ENCODE data around the gene CRX. TPM values are rescaled to one million over a fixed set of nuclear protein-coding genes. Genes with fewer than 3 reads are reported as not detected.

The CRX gene
- total RNA-seq, 1 experiment from 2014 or later: not detected

DNA sequence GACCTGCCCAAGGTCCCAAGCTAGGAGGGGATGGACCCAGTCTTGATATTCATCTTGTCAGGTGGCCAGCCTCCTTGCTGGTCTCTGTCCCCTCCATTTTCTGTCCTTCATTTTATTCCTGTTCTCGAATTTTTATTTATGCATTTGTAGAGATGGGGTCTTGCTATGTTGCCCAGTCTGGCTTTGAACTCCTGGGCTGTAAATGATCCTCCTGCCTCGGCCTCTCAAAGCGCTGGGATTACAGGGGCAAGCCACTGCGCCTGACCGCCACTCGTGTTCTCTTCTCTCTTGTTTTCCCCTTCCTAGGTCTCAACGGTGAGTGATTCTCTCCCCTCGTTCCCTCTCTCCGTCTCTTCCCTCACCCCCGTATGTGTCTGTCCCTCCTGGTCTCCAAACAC lies 26.7 kb downstream of the CRX start:
- in situ Hi-C loops (cut with HindIII; ENCODE audit: low pct_unique_long_range_greater_than_20kb, low sequenced_read_pairs) (no loop called here), intact Hi-C loops (cut with micrococcal nuclease; ENCODE audit: unreplicated experiment) (no loop called here)

DNA sequence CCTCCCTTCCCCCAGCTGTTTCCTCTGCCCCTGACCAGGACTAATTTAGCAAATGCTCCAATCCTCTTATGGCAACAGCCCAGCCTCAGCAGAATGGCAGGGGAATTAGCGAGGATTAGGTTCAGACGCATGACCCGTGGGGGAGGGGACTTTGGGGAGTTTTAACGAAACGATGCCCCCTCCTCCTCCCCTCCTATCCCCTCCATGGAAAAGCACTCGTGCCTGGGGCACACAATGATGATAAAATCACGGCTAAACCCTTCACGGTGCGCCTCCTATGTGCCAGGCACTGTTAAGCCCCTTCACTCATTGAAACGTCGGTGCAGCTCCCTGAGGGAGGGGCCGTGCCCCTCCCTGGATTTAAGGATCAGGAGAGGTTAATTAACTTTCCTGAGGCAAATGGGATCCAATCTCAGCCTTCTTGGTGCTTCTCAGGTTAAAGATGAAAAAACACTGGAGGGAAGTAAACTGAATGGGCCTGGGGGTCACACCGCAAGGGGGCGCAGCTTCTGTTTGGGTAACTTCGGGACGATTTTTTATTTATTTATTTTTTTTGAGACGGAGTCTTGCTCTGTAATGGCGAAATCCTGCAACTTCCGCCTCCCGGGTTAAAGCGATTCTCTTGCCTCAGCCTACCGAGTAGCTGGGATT lies 27.2 kb downstream of the CRX start:
- TF ChIP-seq, protein P1, sequence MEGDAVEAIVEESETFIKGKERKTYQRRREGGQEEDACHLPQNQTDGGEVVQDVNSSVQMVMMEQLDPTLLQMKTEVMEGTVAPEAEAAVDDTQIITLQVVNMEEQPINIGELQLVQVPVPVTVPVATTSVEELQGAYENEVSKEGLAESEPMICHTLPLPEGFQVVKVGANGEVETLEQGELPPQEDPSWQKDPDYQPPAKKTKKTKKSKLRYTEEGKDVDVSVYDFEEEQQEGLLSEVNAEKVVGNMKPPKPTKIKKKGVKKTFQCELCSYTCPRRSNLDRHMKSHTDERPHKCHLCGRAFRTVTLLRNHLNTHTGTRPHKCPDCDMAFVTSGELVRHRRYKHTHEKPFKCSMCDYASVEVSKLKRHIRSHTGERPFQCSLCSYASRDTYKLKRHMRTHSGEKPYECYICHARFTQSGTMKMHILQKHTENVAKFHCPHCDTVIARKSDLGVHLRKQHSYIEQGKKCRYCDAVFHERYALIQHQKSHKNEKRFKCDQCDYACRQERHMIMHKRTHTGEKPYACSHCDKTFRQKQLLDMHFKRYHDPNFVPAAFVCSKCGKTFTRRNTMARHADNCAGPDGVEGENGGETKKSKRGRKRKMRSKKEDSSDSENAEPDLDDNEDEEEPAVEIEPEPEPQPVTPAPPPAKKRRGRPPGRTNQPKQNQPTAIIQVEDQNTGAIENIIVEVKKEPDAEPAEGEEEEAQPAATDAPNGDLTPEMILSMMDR (IDR thresholded peaks at IDR 0.05): peak; percentile 84
- no peak for TF ChIP-seq SIN3A (IDR thresholded peaks at IDR 0.05; ENCODE audit: borderline replicate concordance, insufficient read depth, low read depth, low read length)
- in situ Hi-C loops (cut with HindIII; ENCODE audit: low pct_unique_long_range_greater_than_20kb, low sequenced_read_pairs) (no loop called here), intact Hi-C loops (cut with micrococcal nuclease; ENCODE audit: unreplicated experiment) (no loop called here)
- ATAC-seq (no peak), DNase-seq (ENCODE audit: low read depth, low spot score) (no peak)
- no peaks in the 10 kb centered on the region for H3K36me3 ChIP-seq (ENCODE audit: control insufficient read depth, insufficient read depth, low read length)
- no peak overlapping the region for H3K27ac ChIP-seq (ENCODE audit: low read length)
- peaks cover 7% of the 10 kb centered on the region; the same call in 1 of the 2 replicates for H3K4me1 ChIP-seq (ENCODE audit: control insufficient read depth, insufficient read depth, low read length)
- ChIA-PET POLR2A (no interaction called here), CTCF (interaction anchor here (0.6 kb wide), 1 partner anchor 32 kb away, joined by 3 read pairs; no protein-coding TSS in a partner anchor)
- no peaks in the 10 kb centered on the region for H3K9me3 ChIP-seq (ENCODE audit: control insufficient read depth, insufficient read depth, low read depth, low read length)
- H3K27me3 ChIP-seq (ENCODE audit: control insufficient read depth, insufficient read depth, low read length): no peaks in the 10 kb centered on the region
- BruUV-seq (replicated peaks): no TSS peak
- H3K4me3 ChIP-seq (ENCODE audit: low read depth in 2 of 2, low read length in 2 of 2): peak overlapping the region; percentile 25 to 39

More for the DNA sequence above, 26.7 kb downstream of the CRX start:
- H3K9me3 ChIP-seq (ENCODE audit: control insufficient read depth, insufficient read depth, low read depth, low read length): no peaks in the 10 kb centered on the region
- H3K27me3 ChIP-seq (ENCODE audit: control insufficient read depth, insufficient read depth, low read length): no peaks in the 10 kb centered on the region
- no peak for TF ChIP-seq POLR2AphosphoS5 (IDR thresholded peaks at IDR 0.05; ENCODE audit: low read depth, low read length)
- TF ChIP-seq TCF7L2 (IDR thresholded peaks at IDR 0.05; ENCODE audit: low read depth, low read length): no peak
- no peak for TF ChIP-seq SIN3A (IDR thresholded peaks at IDR 0.05; ENCODE audit: borderline replicate concordance, insufficient read depth, low read depth, low read length)
- TF ChIP-seq, protein P1 (IDR thresholded peaks at IDR 0.05): no peak
- TF ChIP-seq, protein P2, sequence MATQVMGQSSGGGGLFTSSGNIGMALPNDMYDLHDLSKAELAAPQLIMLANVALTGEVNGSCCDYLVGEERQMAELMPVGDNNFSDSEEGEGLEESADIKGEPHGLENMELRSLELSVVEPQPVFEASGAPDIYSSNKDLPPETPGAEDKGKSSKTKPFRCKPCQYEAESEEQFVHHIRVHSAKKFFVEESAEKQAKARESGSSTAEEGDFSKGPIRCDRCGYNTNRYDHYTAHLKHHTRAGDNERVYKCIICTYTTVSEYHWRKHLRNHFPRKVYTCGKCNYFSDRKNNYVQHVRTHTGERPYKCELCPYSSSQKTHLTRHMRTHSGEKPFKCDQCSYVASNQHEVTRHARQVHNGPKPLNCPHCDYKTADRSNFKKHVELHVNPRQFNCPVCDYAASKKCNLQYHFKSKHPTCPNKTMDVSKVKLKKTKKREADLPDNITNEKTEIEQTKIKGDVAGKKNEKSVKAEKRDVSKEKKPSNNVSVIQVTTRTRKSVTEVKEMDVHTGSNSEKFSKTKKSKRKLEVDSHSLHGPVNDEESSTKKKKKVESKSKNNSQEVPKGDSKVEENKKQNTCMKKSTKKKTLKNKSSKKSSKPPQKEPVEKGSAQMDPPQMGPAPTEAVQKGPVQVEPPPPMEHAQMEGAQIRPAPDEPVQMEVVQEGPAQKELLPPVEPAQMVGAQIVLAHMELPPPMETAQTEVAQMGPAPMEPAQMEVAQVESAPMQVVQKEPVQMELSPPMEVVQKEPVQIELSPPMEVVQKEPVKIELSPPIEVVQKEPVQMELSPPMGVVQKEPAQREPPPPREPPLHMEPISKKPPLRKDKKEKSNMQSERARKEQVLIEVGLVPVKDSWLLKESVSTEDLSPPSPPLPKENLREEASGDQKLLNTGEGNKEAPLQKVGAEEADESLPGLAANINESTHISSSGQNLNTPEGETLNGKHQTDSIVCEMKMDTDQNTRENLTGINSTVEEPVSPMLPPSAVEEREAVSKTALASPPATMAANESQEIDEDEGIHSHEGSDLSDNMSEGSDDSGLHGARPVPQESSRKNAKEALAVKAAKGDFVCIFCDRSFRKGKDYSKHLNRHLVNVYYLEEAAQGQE (IDR thresholded peaks at IDR 0.05; ENCODE audit: insufficient read depth in 1 of 2, low read depth in 2 of 2, low read length in 1 of 2): no peak
- ATAC-seq (no peak), DNase-seq (ENCODE audit: low read depth, low spot score) (no peak)
- no peak overlapping the region for H3K27ac ChIP-seq (ENCODE audit: low read length)
- POLR2A ChIA-PET: no interaction called here
- BruUV-seq (replicated peaks): no TSS peak
- CTCF ChIA-PET: interaction anchor here (0.6 kb wide), 1 partner anchor 32 kb away, joined by 3 read pairs; no protein-coding TSS in a partner anchor
- H3K4me1 ChIP-seq (ENCODE audit: control insufficient read depth, insufficient read depth, low read length): peaks cover 7% of the 10 kb centered on the region; the same call in 1 of the 2 replicates
- no peaks in the 10 kb centered on the region for H3K36me3 ChIP-seq (ENCODE audit: control insufficient read depth, insufficient read depth, low read length)
- H3K4me3 ChIP-seq (ENCODE audit: low read depth in 2 of 2, low read length in 2 of 2): peak overlapping the region in 1 of 2 experiments; percentile 39; a peak in 1 of 4 replicates
